Activated T-cell treated with anti-CD3 and anti-CD28 coated beads, Interleukin-2, amount 50 U/mL, for 24 hours (primary cell): Measurements from ENCODE around the gene RGL1.

Experiments
- DNase-seq: peaks from one replicate; pipeline ENCODE4 v3.0.0-alpha.2; 2020
- H3K27ac Mint-ChIP-seq: 2 replicates; pipeline ENCODE4 v1.8.0; 2020; ENCODE audit warnings: mild to moderate bottlenecking, mixed read lengths
- H3K27me3 Mint-ChIP-seq: 2 replicates; pipeline ENCODE4 v1.8.0; 2020; ENCODE audit warnings: mixed read lengths
- H3K36me3 Mint-ChIP-seq: 2 replicates; pipeline ENCODE4 v1.8.0; 2020; ENCODE audit warnings: low read depth, mixed read lengths
- H3K4me1 Mint-ChIP-seq: 2 replicates; pipeline ENCODE4 v1.8.0; 2020; ENCODE audit warnings: low read depth, mixed read lengths
- H3K4me3 Mint-ChIP-seq: 2 replicates; pipeline ENCODE4 v1.8.0; 2020; ENCODE audit warnings: mild to moderate bottlenecking, moderate library complexity, mixed read lengths
- H3K9me3 Mint-ChIP-seq: 2 replicates; pipeline ENCODE4 v1.8.0; 2020; ENCODE audit warnings: mixed read lengths

The RGL1 gene

DNA sequence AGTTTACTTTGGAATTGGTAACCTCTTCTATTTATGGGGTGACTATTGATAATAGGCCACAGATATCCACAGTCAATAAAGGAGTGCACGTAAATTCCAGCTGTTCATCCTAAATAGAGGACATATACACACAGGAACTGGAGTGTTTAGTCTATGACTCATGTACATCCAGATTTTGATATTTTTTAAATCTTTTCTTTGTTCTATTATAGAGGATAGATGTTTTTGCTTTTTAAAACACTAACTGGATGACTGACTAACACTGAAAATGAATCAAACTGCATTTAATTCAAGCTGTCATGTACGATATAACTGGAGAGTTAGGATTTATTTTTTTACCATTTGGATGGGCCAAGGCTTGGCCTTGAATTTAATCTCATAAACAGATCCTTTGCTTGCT is 45.9 kb downstream of the RGL1 start:
- no peak overlapping the region for H3K4me3 Mint-ChIP-seq
- H3K9me3 Mint-ChIP-seq = no peaks in the 10 kb centered on the region
- no peaks in the 10 kb centered on the region for H3K36me3 Mint-ChIP-seq
- no peak for DNase-seq
- H3K27ac Mint-ChIP-seq = no peak overlapping the region
- no peaks in the 10 kb centered on the region for H3K27me3 Mint-ChIP-seq
- no peaks in the 10 kb centered on the region for H3K4me1 Mint-ChIP-seq

DNA sequence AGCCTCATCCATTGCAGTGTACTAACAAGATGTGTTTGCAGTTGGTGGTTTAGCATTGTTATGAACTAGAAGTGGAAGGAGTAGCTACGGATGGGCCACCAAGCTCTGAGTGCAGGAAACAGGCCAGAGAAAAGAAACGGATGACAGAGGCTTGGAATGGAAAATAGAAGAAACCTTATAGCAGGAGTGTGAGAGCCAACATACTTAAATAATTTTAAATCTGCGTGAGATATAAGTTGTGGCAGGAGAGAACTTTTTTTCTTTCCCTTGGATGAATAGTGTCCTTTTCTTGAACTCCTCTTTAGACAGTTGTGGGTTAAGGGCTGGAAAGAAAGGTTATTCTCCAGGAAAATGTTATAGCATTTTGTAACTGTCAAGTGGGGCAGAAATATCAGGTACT is 54.2 kb downstream of the RGL1 start:
- no peak overlapping the region for H3K27ac Mint-ChIP-seq
- no peaks in the 10 kb centered on the region for H3K9me3 Mint-ChIP-seq
- no peaks in the 10 kb centered on the region for H3K27me3 Mint-ChIP-seq
- H3K36me3 Mint-ChIP-seq = no peaks in the 10 kb centered on the region
- no peak for DNase-seq
- no peak overlapping the region for H3K4me3 Mint-ChIP-seq
- no peaks in the 10 kb centered on the region for H3K4me1 Mint-ChIP-seq

DNA sequence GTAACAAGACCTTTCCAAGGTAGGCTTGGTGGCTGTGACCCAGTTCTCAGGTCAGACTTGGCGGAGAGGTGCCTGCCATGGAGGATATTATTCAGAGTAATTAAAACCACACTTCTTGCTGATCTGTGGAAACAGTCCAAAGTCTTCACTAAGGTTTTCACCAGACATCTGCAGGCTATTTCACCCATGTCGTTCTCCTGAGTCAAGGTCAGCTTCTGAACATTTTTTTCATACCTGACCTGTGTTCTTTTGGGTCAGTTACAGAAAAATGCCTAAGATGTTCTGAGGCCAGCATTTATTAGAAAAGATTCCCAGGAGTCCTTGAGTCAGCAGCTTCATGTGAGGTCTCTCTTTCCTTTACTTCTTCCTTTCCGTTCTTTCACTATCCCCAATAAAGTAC is 54.9 kb downstream of the RGL1 start:
- H3K27me3 Mint-ChIP-seq = no peaks in the 10 kb centered on the region
- H3K9me3 Mint-ChIP-seq = no peaks in the 10 kb centered on the region
- H3K4me3 Mint-ChIP-seq = no peak overlapping the region
- DNase-seq = no peak
- H3K36me3 Mint-ChIP-seq = no peaks in the 10 kb centered on the region
- no peaks in the 10 kb centered on the region for H3K4me1 Mint-ChIP-seq
- no peak overlapping the region for H3K27ac Mint-ChIP-seq

DNA sequence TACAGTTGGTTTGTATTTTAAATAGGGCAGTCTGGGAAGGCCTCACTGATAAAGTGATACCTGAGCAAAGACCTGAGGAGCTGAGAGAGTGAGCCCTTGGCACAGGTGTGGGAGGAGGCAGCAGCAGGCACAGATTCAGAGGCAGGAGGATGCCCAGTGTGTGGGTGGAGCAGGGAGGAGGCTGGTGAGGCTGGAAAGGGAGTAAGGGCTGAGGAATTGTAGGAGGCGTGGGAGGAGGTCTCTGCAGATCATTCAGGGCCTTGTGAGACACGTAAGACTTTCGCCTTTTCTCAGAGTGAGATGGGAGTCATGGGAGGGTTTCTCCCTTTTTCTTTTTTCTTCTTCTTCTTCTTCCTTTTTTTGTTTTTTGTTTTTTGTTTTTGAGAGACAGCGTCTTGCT is 58.0 kb downstream of the RGL1 start:
- H3K9me3 Mint-ChIP-seq = no peaks in the 10 kb centered on the region
- DNase-seq = no peak
- H3K27ac Mint-ChIP-seq = no peak overlapping the region
- H3K4me3 Mint-ChIP-seq = no peak overlapping the region
- H3K4me1 Mint-ChIP-seq = no peaks in the 10 kb centered on the region
- H3K36me3 Mint-ChIP-seq = no peaks in the 10 kb centered on the region
- no peaks in the 10 kb centered on the region for H3K27me3 Mint-ChIP-seq

DNA sequence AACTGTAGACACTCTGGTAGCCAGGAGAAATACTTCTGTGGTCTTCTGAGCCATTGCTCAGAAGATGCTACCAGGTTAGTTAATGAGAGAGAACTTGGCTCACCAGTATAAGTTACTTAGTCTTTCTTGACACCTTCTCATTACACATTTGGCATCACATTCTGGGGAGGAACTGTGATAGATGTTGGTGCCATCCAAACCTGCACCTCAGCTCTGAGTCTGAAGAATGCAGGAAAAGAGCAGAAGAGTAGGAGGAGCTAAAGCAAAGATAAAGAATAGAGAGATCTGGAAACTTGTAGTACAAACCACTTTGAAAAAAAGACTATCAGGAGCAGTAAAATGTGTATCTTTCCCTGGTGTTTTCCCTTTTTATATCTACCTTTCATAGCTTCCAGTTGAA is 58.9 kb downstream of the RGL1 start:
- DNase-seq = no peak
- Mint-ChIP-seq H3K36me3 (no peaks in the 10 kb centered on the region), H3K4me1 (no peaks in the 10 kb centered on the region), H3K27ac (no peak overlapping the region), H3K4me3 (no peak overlapping the region), H3K27me3 (no peaks in the 10 kb centered on the region), H3K9me3 (no peaks in the 10 kb centered on the region)

DNA sequence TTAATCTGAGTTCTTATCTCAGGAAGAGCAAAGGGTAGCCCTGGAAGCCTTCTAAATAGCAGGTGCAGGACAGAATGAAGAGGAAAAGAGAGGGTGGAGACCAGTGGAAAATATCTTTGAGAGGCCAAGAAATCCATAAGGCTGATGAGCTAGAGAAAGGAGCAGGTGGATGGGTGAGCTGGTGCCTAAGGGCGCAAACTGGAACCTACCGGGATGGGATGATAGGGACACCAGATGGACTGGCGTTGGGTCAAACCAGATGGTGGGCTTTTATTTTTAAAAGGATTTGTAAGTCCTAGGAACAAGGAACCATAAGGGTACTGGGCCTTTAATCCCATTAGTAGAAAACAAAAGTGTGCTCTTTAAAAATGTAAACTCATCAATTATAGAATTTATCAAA is 59.7 kb downstream of the RGL1 start:
- H3K4me1 Mint-ChIP-seq = no peaks in the 10 kb centered on the region
- no peak for DNase-seq
- no peak overlapping the region for H3K4me3 Mint-ChIP-seq
- no peak overlapping the region for H3K27ac Mint-ChIP-seq
- H3K9me3 Mint-ChIP-seq = no peaks in the 10 kb centered on the region
- no peaks in the 10 kb centered on the region for H3K27me3 Mint-ChIP-seq
- no peaks in the 10 kb centered on the region for H3K36me3 Mint-ChIP-seq

DNA sequence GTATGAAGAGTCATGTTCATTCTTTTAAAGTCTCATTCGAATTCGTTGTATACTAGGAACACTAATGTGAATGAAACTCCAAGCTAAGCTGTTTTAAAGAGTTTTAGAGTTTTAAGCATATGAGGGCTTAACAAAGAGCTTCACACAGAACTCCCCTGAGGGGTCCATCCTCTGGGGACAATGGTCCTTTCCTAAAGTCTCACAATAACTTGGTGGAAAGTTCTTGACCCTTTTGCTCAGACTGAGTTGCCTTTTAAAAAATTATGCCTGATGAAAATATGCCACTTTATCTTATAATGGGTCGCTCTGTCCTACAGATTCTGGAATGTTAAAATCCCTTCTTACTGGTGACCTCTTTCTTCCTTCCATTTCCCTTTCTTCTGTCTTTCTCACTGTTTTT is 64.3 kb downstream of the RGL1 start:
- Mint-ChIP-seq H3K36me3 (no peaks in the 10 kb centered on the region), H3K27me3 (no peaks in the 10 kb centered on the region), H3K27ac (no peak overlapping the region), H3K9me3 (no peaks in the 10 kb centered on the region), H3K4me3 (no peak overlapping the region), H3K4me1 (peaks cover 11% of the 10 kb centered on the region)
- no peak for DNase-seq

DNA sequence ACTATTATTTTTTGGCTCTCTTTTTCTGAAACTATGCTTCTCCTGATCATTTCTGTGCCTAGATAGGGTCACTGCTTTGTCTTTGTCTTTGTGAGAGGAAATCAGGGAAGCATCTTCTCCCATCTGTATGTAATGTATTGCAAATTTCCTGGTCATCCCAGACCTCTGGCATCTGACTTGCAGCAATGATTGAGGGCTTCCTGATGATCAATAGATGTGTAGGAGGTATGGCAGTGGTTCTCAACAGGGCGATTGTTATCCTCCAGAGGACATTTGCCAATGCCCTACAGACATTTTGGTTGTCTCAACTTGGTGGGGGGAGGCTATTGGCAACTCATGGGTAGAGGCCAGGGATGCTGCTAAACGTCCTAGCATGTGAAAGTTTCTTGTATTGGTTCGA is 64.7 kb downstream of the RGL1 start:
- Mint-ChIP-seq H3K36me3 (no peaks in the 10 kb centered on the region), H3K4me1 (peaks cover 15% of the 10 kb centered on the region), H3K27ac (no peak overlapping the region), H3K27me3 (no peaks in the 10 kb centered on the region), H3K9me3 (no peaks in the 10 kb centered on the region), H3K4me3 (no peak overlapping the region)
- DNase-seq = no peak

DNA sequence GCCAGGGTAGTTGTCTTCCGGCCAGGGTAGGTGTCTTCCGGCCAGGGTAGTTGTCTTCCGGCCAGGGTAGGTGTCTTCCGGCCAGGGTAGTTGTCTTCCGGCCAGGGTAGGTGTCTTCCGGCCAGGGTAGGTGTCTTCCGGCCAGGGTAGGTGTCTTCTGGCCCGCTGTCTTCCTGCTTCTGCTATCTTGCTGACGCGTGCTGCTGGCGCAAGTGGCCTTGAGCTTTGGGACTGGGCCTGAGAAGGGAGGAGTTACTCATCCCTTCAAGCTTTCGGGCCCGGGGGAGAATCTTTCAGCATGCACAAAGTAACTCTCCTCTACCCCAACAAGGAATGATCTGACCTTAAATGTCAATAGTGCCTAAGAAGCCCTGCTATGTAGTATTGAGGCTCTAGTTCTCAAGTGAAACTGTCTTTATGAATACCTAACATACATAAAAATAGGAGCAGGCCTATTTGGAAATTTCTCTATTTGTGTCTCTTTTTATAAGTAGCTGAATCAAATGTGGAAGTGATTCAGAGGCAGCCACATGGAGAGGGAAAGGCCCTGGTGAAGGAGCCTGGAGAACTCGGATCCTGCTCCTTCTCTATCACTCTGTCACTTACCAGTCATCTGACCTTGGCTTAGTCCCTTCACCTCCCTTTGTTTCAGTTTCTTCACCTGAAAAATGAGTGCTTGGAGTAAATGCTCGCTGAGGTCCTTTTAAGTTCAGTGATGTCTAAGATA is 65.6 kb downstream of the RGL1 start:
- no peak overlapping the region for H3K27ac Mint-ChIP-seq
- no peaks in the 10 kb centered on the region for H3K36me3 Mint-ChIP-seq
- no peaks in the 10 kb centered on the region for H3K9me3 Mint-ChIP-seq
- no peak for DNase-seq
- H3K4me1 Mint-ChIP-seq = peaks cover 15% of the 10 kb centered on the region
- H3K27me3 Mint-ChIP-seq = no peaks in the 10 kb centered on the region
- H3K4me3 Mint-ChIP-seq = no peak overlapping the region

DNA sequence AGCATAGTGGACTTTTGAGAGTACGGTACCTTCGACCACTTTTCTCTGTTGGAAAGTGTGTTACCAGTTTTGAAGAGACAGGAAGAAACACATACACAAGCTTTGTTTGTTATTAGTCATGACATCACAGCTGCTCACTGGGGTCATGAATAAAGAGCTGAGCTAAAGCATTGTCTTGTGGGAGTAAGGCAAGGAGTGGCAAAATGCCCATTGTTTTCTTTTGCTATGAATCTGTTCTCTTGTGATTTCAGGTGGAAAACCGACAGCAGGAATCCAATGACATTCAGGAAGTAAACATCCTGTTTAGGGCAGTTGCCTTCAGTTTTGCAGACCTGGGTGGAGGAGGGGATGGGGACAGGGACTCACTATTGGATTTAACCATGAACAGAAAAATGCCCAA is 66.2 kb downstream of the RGL1 start:
- H3K4me3 Mint-ChIP-seq = no peak overlapping the region
- no peaks in the 10 kb centered on the region for H3K36me3 Mint-ChIP-seq
- H3K9me3 Mint-ChIP-seq = no peaks in the 10 kb centered on the region
- H3K4me1 Mint-ChIP-seq = peaks cover 15% of the 10 kb centered on the region
- no peak overlapping the region for H3K27ac Mint-ChIP-seq
- no peak for DNase-seq
- no peaks in the 10 kb centered on the region for H3K27me3 Mint-ChIP-seq

DNA sequence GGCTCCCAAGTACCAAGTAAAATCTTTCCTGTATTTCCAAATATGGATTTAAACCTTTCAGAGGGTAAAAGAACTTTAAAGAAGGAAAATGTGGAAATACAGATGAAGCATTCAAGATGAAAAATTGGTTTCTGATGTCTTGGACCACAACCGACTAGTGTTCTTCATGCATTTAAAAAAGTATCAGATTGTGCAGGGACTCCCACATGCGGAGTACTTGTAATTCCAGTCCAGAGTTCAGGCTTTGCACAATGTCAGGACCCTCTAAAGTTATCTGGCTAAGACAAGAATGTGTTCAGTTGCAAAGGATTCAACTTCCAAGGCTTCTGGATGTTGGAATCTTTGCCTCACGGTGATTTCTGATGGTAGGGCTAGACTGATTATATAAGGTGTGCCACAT is 66.7 kb downstream of the RGL1 start:
- Mint-ChIP-seq H3K4me3 (no peak overlapping the region), H3K27me3 (no peaks in the 10 kb centered on the region), H3K36me3 (no peaks in the 10 kb centered on the region), H3K27ac (no peak overlapping the region), H3K4me1 (peaks cover 15% of the 10 kb centered on the region), H3K9me3 (no peaks in the 10 kb centered on the region)
- DNase-seq = no peak

DNA sequence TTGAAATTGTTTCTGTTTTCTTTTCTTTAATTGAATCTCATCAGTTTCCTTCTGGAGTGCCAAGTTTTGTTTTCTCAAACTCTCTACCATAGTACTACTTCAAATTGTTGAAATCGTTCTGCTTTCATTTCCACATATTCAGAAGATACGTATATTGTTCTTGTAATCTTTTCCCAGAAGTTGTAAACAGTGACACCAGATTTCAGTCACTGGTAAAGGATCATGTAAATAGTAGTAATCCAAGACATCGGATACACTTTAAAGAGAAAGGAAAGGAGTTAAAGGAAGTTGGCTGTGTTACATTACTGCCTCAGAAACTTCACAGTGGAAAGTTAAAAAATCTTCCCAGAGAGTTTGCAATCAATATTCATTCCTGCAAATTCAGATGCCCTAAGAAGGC is 67.5 kb downstream of the RGL1 start:
- Mint-ChIP-seq H3K4me3 (no peak overlapping the region), H3K27me3 (no peaks in the 10 kb centered on the region), H3K27ac (no peak overlapping the region), H3K9me3 (no peaks in the 10 kb centered on the region), H3K36me3 (no peaks in the 10 kb centered on the region), H3K4me1 (peaks cover 15% of the 10 kb centered on the region)
- DNase-seq = no peak

DNA sequence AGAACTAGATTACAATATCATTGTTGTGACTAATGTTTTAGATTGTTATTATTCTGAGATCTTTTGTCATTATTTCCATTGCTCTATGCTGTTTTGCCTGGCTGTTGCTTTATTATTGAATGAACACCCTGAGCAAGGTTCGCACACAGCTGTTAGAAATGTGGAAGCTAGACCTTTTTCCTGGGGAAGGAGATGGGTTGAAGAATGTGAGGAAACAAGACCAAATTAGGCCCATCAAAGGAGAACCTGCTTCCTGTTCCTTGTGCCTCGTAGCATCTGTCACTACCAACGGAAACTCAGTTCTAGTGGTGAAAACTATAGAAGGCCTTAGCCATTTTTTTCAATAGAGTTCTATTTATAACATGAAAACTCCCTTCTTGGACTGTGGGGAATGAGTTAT is 68.7 kb downstream of the RGL1 start:
- Mint-ChIP-seq H3K9me3 (no peaks in the 10 kb centered on the region), H3K27me3 (no peaks in the 10 kb centered on the region)
- DNase-seq = no peak

DNA sequence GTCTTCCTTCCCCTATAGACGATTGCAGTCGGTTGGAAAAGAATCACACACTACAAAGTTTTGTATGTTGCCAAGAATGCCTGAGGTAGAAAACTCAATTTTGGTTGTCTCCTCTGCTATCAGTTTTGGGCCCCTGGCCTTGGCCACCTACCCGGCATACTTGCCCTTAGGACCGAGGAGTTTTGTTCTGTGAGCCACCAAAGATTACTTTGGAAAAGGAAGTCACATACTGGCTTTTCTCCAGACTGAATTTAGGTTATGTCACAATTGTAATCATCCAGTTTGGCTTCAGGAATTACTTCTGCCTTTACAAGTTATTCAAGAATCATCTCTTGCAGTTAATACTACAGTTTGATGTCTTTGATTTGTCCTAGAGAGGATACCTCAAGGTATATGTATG is 71.4 kb downstream of the RGL1 start:
- no peak for DNase-seq
- H3K4me3 Mint-ChIP-seq = no peak overlapping the region
- peaks cover 15% of the 10 kb centered on the region for H3K4me1 Mint-ChIP-seq
- no peaks in the 10 kb centered on the region for H3K9me3 Mint-ChIP-seq
- H3K27me3 Mint-ChIP-seq = no peaks in the 10 kb centered on the region
- no peaks in the 10 kb centered on the region for H3K36me3 Mint-ChIP-seq
- no peak overlapping the region for H3K27ac Mint-ChIP-seq

More for the DNA sequence above, 68.7 kb downstream of the RGL1 start:
- peak overlapping the region; percentile 53 for H3K27ac Mint-ChIP-seq
- no peak overlapping the region for H3K4me3 Mint-ChIP-seq
- H3K36me3 Mint-ChIP-seq = no peaks in the 10 kb centered on the region
- H3K4me1 Mint-ChIP-seq = peaks cover 15% of the 10 kb centered on the region

DNA sequence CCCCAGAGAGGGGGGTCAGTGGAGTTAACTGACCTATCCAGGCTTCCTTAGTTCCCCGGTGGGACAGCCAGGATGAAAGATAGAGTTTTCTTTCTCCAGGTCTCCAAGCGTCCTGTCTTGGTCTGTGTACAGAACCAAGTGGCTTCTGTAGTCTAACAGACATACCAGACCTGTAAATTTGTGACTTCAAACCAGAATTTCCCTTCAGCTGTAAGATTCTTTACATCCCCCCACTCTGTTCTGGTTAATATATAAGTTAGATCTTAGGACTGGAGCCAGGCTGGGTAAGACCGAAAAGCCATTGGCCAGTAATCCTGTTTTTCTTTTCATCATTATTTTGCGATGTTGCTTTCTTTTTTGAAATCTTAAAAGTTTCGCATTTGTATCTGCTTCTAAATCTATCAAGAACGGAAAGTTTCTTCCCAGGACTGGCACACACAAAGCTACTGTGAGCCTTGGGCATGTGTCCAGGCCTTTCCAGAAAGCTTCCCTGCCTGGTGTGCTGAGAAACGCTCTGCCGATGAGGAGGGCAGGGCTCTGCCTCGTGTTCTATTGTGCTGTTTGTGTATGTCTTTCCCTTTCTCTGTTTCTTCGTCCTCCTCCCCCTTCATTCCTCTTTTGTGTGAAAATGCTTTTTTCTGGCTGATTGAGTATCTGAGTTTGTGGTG is 72.3 kb downstream of the RGL1 start:
- Mint-ChIP-seq H3K4me3 (no peak overlapping the region), H3K36me3 (no peaks in the 10 kb centered on the region), H3K4me1 (peaks cover 15% of the 10 kb centered on the region), H3K27me3 (no peaks in the 10 kb centered on the region), H3K9me3 (no peaks in the 10 kb centered on the region), H3K27ac (no peak overlapping the region)
- no peak for DNase-seq
